Subcutaneous abdominal adipose tissue (tissue), 5 donors: ENCODE measurements around the gene FBXO41.

Experiments used
- H3K27ac ChIP-seq: one replicate; pipeline ENCODE4 v1.7.0; 2013; ENCODE audit warnings: low read depth, mild to moderate bottlenecking, inconsistent platforms, low read length, moderate library complexity
- H3K27me3 ChIP-seq, 5 donors: one replicate each; pipeline ENCODE4 v1.7.0; 2013; ENCODE audit warnings: low read length in 5 of 5, inconsistent platforms in 1 of 5; ENCODE audit not compliant: control insufficient read depth in 5 of 5, insufficient read depth in 4 of 5
- H3K36me3 ChIP-seq, 5 donors: one replicate each; pipeline ENCODE4 v1.7.0; 2013; ENCODE audit warnings: low read length in 5 of 5; ENCODE audit not compliant: control insufficient read depth in 5 of 5, insufficient read depth in 5 of 5
- H3K4me1 ChIP-seq, 5 donors: one replicate each; pipeline ENCODE4 v1.7.0; 2013; ENCODE audit warnings: low read length in 5 of 5, mild to moderate bottlenecking in 3 of 5, moderate library complexity in 1 of 5; ENCODE audit not compliant: control insufficient read depth in 5 of 5, insufficient read depth in 5 of 5
- H3K4me3 ChIP-seq, 5 donors: one replicate each; pipeline ENCODE4 v1.7.0; 2013; ENCODE audit warnings: low read length in 5 of 5, low read depth in 1 of 5
- H3K9ac ChIP-seq, 5 donors: one replicate each; pipeline ENCODE4 v1.7.0; 2013; ENCODE audit warnings: low read length in 5 of 5, mild to moderate bottlenecking in 4 of 5, moderate library complexity in 3 of 5
- H3K9me3 ChIP-seq, 5 donors: one replicate each; pipeline ENCODE4 v1.7.0; 2013; ENCODE audit warnings: low read length in 5 of 5; ENCODE audit not compliant: control insufficient read depth in 5 of 5
- donor health status: healthy.
- donor health status: healthy.
- donor health status: healthy.
- donor health status: healthy.
- donor health status: healthy.

The FBXO41 gene

GRCh38 chr2:73218298-73218697 is 66.0 kb downstream of the FBXO41 start:
- peaks cover 0 to 19% (median 17%) of the 10 kb centered on the region in 5 donors for H3K4me1 ChIP-seq
- no peak overlapping the region for H3K9ac ChIP-seq
- H3K9me3 ChIP-seq = no peaks in the 10 kb centered on the region
- H3K36me3 ChIP-seq = peaks cover 0 to 44% (median 37%) of the 10 kb centered on the region in 5 donors
- no peak overlapping the region for H3K27ac ChIP-seq
- H3K4me3 ChIP-seq = no peak overlapping the region
- H3K27me3 ChIP-seq = no peaks in the 10 kb centered on the region

DNA sequence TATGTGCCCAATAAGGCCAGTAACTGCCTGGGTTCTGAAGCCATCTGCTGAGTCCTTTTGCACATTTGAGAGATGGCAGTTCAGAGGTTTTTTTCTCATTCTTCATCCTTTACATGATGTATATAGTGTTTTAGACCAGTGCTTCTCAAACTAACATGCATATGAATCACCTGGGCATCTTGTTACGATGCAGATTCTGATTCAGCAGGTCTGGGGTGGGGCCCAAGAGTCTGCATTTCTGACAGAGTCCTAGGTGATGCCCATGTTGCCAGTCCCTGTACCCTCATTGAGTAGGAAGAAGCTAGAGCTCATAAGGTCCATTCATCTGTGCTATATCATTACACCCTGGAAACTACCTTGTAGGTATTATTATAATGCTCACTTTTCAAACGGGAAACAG is 66.5 kb downstream of the FBXO41 start:
- H3K36me3 ChIP-seq = peaks cover 0 to 39% (median 32%) of the 10 kb centered on the region in 5 donors
- H3K9me3 ChIP-seq = no peaks in the 10 kb centered on the region
- H3K4me1 ChIP-seq = peaks cover 0 to 24% (median 22%) of the 10 kb centered on the region in 5 donors
- no peaks in the 10 kb centered on the region for H3K27me3 ChIP-seq
- H3K27ac ChIP-seq = no peak overlapping the region
- H3K4me3 ChIP-seq = no peak overlapping the region
- no peak overlapping the region for H3K9ac ChIP-seq

DNA sequence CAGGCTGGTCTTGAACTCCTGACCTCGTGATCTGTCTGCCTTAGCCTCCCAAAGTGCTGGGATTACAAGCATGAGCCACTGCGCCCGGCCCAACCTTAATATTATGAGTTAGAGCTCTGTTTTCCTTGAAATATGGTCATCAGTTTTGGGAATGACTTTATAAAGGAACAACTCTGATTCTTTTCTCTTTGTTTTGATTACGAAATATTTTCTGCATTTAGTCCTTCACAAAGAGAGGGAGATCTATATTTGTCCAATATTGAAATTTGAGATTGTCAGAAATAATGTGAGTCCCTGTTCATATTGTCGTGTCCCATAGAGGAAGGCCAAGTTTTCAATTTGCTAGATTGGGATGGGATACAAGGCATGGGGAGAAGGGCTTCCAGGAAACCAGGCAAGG is 67.1 kb downstream of the FBXO41 start:
- Histone ChIP-seq H3K27ac (no peak overlapping the region), H3K4me3 (no peak overlapping the region), H3K36me3 (peaks cover 0 to 33% (median 25%) of the 10 kb centered on the region in 5 donors), H3K9me3 (no peaks in the 10 kb centered on the region), H3K4me1 (peaks cover 0 to 28% (median 26%) of the 10 kb centered on the region in 5 donors), H3K27me3 (no peaks in the 10 kb centered on the region), H3K9ac (no peak overlapping the region)

DNA sequence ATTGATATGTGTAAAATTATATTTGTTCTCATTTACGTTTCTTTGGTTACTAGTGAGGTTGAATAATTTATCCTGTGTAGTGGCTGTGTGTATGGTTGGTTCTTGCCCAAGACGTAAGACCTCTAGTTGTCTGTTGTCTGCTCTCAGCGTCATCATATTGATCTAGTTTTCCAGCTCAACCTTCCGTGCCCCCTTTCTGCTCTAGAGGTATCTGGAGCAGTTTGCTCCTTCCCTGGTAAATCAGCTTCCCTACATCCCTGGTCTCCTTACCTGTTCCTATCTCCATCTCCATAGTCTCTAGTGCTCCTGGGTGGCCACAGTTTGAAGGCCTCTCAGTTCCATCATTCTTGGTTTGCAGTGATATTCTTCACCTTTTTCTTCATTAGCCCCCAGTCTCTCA is 69.0 kb downstream of the FBXO41 start:
- peak overlapping the region in 1 of 5 donors; percentile 4 for H3K9ac ChIP-seq
- H3K4me3 ChIP-seq = peak overlapping the region in 3 of 5 donors; percentile 12 to 78 (median 15)
- no peaks in the 10 kb centered on the region for H3K27me3 ChIP-seq
- no peak overlapping the region for H3K27ac ChIP-seq
- H3K9me3 ChIP-seq = no peaks in the 10 kb centered on the region
- peaks cover 0 to 14% (median 7%) of the 10 kb centered on the region in 5 donors for H3K36me3 ChIP-seq
- peaks cover 0 to 28% (median 26%) of the 10 kb centered on the region in 5 donors for H3K4me1 ChIP-seq

DNA sequence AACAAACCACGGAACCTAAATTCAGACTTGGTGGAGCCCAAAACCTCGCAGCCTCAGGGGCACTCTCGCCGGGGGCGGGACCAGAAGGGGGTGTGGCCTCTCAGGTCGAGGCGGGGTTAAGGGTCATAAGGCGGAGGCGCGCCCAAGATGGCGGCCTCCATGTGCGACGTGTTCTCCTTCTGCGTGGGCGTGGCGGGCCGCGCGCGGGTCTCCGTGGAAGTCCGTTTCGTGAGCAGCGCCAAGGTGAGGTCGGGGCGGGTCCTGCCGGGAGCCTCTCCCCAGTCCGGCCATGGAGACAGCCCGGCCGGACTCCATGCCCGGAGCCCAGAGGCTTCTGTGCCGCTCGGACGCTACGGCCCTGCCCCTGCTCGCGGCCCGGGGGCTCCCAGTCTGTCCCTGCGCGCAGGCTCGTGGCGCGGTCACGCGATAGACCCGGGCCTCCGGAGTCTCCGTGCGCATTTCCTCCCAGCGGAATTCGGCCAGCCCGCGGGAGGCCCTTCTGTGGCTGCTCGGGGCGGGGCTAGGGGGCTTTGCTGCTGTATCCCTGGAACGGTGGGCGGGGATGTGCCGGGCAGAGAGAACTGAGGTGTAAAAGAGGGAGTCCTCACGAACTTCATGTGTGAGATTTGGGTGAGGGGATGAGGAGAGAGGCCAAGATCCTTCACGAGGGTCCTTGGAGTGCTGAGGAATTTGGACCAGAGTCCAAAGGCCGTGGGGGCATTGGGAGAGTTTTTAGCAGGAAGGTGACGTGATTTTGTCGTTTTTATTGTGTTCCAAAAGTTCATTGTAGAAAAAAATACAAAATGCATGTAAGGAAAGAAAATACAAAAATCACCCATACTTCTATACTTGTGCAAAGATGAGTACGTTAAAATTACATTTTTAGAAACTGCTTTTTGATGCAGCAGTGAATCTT is 69.9 kb downstream of the FBXO41 start, which contains the start of gene SMYD5:
Gene SMYD5, plus strand, starts transcription at position 126 of the 916 bp plus-strand sequence. Its CDS starts 22 bp downstream, at position 148.
- Histone ChIP-seq H3K9ac (peak within 1 kb of the TSS; percentile 84 to 88 (median 87)), H3K9me3 (no peaks in the 10 kb centered on the region), H3K27me3 (peaks cover 0 to 2% (median 0%) of the 10 kb centered on the region in 5 donors), H3K4me1 (peaks cover 0 to 28% (median 26%) of the 10 kb centered on the region in 5 donors), H3K4me3 (peak within 1 kb of the TSS; percentile 78 to 91 (median 83)), H3K36me3 (peaks cover 0 to 6% (median 4%) of the 10 kb centered on the region in 5 donors), H3K27ac (peak within 1 kb of the TSS; percentile 70)

DNA sequence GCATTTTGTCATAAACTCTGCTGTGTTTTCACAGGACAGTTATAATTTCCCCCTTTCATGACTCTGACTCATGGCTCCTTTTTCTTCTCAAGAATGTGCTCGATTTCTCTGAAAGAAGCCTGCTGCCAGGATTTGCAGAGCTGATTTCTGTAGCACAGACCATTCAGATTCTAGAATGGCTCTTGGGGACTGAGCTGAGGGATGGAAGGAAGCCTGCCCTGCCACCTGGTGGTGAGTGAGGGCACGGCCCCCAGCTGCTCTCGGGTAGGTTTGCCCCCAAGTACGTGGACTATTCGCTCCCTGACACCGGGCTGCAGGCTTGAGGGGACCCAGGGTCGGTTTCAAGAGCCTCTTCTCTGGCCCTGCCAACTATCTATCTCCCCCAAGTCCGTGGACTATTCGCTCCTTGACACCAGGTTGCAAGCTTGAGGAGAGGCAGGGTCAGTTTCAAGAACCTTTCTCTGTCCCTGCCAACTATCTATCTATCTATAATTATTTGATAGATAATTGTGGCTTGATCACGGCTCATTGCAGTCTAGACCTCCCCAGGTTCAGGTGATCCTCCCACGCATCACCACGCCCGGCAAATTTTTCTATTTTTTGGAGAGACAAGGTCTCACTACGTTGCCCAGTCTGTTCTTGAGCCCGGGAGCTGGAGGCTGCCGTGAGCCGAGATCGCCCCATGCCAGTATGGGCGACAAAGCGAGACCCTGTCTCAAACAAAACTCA is 71.7 kb downstream of the FBXO41 start:
- Histone ChIP-seq H3K9ac (peak overlapping the region in 1 of 5 donors; percentile 11), H3K9me3 (no peaks in the 10 kb centered on the region), H3K27ac (peak overlapping the region; percentile 70), H3K4me1 (peaks cover 0 to 28% (median 26%) of the 10 kb centered on the region in 5 donors), H3K27me3 (peaks cover 0 to 3% (median 0%) of the 10 kb centered on the region in 5 donors), H3K36me3 (no peaks in the 10 kb centered on the region), H3K4me3 (no peak overlapping the region)

- Histone ChIP-seq H3K27ac (no peak overlapping the region), H3K9ac (no peak overlapping the region), H3K27me3 (peaks cover 0 to 3% (median 0%) of the 10 kb centered on the region in 5 donors), H3K4me3 (no peak overlapping the region), H3K9me3 (no peaks in the 10 kb centered on the region), H3K36me3 (no peaks in the 10 kb centered on the region), H3K4me1 (peaks cover 0 to 28% (median 26%) of the 10 kb centered on the region in 5 donors)
These were observed 72.2 kb downstream of the FBXO41 start for GRCh38 chr2:73212098-73212447.

DNA sequence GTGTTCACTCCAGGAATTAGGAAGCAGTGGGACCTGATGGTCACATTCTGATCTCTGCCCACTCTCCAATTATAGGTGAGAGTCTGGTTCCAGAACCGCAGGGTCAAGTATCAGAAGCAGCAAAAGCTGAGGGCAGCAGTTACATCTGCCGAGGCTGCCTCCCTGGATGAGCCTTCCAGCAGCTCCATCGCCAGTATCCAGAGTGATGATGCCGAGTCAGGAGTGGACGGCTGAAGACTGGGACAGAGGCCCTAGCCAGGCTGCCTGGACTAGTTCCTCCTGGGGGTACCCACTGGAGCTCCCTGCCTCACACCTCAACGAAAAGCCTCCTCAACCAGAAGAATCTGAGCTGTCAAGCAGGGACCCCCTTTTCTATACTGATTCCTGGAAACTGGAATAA is 73.6 kb downstream of the FBXO41 start:
- H3K27me3 ChIP-seq = peaks cover 0 to 3% (median 0%) of the 10 kb centered on the region in 5 donors
- no peaks in the 10 kb centered on the region for H3K36me3 ChIP-seq
- peaks cover 0 to 28% (median 26%) of the 10 kb centered on the region in 5 donors for H3K4me1 ChIP-seq
- H3K9me3 ChIP-seq = no peaks in the 10 kb centered on the region
- H3K4me3 ChIP-seq = no peak overlapping the region
- no peak overlapping the region for H3K9ac ChIP-seq
- H3K27ac ChIP-seq = no peak overlapping the region

DNA sequence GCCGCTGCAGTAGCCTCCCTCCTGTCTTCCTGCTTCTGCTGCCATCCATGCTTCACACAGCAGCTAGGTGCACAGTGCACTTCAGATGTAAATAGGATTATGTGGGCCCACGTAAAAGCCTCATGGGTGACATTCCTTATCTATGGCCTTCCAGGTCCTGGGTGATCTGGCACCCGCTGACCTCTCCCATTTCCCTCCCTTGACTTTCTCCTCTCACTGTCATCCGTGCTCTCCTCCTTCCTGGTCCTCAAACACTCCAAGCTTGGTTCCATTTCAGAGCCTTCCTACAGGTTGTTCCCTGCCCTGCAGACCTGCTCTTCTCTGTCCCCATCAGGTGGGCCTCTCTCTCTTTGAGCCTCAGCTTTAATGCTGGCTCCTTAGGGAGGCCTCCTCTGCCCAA is 74.3 kb downstream of the FBXO41 start:
- Histone ChIP-seq H3K4me1 (peaks cover 0 to 25% (median 23%) of the 10 kb centered on the region in 5 donors), H3K27ac (no peak overlapping the region), H3K9ac (no peak overlapping the region), H3K36me3 (no peaks in the 10 kb centered on the region), H3K9me3 (no peaks in the 10 kb centered on the region), H3K4me3 (no peak overlapping the region), H3K27me3 (peaks cover 0 to 3% (median 0%) of the 10 kb centered on the region in 5 donors)
